ENCODE results near the gene PPT2.

Gene PPT2

DNA sequence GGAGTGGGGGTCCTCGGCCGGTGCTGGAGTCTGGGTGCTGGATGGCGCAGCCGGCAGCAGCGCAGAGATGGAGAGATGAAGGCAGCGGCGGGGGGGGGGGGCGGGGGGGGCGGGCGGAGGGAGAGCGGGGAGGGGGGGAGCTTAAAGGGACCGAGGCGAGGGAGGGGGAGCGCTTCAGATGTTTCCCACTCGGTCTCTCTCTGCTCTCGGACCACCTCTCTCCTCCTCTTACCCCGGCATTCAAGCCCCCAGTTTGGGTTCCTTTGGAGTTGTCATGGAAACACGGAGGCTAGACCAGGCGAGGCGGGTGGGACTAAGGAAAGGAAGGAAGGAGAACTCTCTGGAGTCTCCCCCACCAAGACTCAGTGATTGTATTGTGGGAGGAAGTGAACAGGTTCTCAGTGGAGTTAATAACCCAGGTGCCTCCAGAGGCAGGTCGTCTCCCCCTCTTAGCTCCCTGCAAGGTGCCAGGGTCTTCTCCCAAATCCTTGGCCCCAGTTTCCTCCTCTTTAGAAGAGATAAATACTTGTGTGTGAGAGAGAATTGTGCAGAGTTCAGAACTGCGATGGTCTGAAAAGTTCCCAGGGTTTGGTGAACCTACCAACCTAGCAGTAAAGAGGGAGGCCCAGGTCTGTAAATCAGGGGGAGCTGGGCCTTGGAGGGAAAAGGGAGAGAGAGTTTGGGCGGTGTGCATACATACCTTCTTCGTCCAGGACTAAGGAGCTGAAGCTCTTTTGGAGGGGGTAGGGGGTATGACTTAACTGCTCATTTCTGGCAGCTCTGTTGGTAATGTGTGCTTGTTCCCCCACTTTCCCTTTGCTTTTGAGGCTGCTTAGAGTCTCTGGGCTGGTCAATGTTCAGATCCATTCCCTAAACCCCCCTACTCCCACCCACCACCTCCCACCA lies 1.8 kb upstream of the PPT2 start, which contains the start of gene PRRT1:
TSS of gene PRRT1 (minus strand) at position 77 of the 906 bp plus-strand sequence. CDS start 112 bp downstream, outside the sequence.
- no peak for DNase-seq (ENCODE audit: low read depth, low spot score)

DNA sequence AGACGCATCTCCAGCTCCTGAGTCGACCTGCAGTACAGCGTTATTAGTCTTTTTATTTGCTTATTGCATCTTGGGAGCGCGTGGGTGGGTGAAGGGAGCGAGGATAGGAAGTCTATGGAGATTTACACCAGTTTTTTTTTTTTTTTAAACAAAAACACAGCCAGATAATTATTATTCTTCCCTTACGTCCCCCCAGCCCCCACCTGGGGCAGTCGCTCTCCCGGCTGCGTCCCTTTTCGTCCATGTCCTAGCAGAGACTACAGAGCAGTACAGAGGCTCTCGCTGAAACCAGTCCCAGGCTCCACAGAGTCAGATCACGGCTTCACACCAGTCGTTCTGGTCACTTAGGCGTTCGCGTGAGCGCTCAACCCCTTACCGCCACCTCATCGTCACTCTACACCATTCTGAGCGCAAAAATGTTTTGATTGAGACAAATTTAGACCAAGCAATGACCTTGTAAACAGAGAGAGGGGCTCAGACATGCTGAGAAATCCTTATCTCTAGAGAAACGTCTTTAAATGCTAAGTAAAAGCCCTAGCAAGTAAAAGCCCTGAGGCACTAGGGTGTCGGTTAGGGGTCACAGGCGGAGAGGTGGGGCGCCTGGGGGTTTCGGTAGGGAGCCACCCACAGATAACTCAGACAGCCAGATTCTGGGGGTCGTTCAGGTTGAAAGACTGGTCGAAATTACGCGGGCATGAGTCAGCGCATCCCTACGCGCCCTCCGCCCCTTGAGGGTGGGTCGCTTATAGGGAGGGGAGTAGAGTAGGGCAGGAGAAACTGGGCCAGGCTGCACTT lies 975 bp upstream of the PPT2 start:
- DNase-seq (ENCODE audit: low read depth, low spot score) = no peak

GRCh38 chr6:32154514-32155161 lies 697 bp downstream of the PPT2 start:
- no peak for DNase-seq (ENCODE audit: low read depth, low spot score)

DNA sequence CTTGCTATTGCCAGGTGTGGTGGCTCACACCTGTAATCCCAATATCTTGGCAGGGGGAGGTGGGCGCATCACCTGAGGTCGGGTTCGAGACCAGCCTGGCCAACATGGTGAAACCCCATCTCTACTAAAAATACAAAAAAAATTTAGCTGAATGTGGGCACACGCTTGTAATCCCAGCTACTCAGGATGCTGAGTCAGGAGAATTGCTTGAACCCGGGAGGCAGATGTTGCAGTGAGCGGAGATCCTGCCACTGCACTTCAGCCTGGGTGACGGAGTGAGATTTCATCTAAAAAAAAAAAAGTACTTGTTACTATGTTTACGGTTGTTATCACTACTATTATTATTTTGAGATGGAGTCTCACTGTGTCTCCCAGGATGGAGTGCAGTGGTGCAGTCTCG lies 3.0 kb downstream of the PPT2 start:
- no peak for DNase-seq (ENCODE audit: low read depth, low spot score)

- no peak for DNase-seq (ENCODE audit: low read depth, low spot score)
Observed at GRCh38 chr6:32158052-32158451, 4.1 kb downstream of the PPT2 start.

- no peak for DNase-seq (ENCODE audit: low read depth, low spot score)
Observed at GRCh38 chr6:32163559-32164258, 9.8 kb downstream of the PPT2 start.

DNA sequence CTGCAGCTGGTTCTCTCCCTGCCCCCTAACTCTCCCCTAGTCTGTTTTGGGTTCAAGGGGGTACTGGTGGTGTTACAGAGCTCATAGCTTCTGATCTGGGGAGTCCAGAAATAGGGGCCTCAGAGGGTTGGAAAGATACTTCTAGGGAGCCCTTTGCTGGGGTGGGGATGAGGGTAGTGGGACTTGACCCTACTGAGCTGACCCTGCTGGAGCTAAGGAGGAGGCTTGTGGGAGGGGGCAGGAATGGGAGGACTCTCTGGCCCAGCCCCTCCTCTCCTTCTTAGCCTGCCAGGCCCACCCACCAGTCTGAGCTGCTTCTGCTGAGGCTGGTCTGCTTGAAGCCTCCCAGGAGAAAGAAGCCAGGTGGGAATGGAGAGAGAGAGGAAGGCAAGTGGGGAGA lies 10.4 kb downstream of the PPT2 start, which contains the start of gene EGFL8:
TSS of gene EGFL8 (plus strand) at position 301 of the 400 bp plus-strand sequence. CDS start 1,571 bp downstream, outside the sequence.
- DNase-seq (ENCODE audit: low read depth, low spot score) = no peak

DNA sequence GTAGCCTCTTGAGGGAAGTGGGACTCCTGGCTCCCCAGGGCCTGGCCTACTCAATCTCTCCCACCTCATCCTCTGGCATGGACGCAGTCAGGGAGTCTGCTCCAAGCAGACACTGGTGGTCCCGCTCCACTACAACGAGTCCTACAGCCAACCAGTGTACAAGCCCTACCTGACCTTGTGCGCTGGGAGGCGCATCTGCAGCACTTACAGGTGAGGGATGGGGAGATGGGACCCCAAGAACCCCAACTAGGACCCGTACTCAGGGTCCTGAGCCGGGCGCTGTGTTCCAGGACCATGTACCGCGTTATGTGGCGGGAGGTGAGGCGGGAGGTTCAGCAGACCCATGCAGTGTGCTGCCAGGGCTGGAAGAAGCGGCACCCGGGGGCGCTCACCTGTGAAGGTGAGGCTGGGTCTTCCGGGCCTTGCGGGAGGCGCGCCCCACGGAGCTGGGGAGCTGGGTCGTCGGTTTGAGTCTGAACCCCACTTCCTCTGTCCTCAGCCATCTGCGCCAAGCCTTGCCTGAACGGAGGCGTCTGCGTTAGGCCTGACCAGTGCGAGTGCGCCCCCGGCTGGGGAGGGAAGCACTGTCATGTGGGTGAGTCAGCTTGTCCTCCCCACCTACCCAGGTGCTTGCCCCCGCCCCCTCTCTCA lies 12.6 kb downstream of the PPT2 start:
- no peak for DNase-seq (ENCODE audit: low read depth, low spot score)

DNA sequence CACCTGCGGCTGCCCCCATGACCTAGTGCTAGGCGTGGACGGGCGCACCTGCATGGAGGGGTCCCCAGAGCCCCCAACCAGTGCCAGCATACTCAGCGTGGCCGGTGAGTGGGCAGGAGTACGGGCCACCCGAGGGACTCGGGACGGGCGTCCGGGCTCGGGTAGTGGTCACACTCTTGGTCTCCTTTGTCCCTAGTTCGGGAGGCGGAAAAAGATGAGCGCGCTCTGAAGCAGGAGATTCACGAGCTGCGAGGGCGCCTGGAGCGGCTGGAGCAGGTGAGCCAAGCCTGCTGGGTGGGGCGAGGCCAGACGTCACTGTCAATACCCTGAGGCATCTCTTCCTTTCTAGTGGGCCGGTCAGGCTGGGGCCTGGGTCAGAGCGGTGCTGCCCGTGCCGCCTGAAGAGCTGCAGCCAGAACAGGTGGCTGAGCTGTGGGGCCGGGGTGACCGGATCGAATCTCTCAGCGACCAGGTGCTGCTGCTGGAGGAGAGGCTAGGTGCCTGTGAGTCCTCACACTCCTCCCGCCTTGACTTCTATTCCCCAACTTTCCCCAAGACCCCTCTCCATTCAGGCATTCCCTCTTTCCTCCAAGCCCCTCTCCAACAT lies 13.3 kb downstream of the PPT2 start:
- no peak for DNase-seq (ENCODE audit: low read depth, low spot score)

DNA sequence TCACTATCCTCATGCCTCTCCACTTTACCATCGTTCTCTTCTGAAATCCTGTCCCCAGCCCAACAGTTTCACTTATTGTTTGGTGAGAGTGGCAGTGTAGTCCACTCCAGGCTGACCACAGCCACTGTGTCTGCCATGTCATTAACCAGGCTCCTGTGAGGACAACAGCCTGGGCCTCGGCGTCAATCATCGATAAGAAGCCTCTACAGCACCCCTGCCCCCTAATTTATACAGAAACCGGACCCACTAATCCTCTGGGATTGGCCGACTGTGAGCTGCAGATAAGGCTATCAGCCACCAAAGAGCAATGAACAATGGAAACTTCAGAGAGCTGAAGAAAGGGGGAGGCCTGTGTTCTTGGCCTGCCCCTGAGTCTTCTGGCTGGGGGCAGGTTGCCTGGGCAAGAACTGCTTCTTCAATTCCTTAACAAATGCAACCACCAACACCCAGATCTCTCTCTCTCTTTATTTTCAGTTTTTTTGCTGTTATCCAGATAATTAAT lies 13.9 kb downstream of the PPT2 start:
- no peak for DNase-seq (ENCODE audit: low read depth, low spot score)

GRCh38 chr6:32168350-32168749 lies 14.4 kb downstream of the PPT2 start:
- no peak for DNase-seq (ENCODE audit: low read depth, low spot score)

- no peak for DNase-seq (ENCODE audit: low read depth, low spot score)
Observed at GRCh38 chr6:32168807-32169591, 15.1 kb downstream of the PPT2 start.

DNA sequence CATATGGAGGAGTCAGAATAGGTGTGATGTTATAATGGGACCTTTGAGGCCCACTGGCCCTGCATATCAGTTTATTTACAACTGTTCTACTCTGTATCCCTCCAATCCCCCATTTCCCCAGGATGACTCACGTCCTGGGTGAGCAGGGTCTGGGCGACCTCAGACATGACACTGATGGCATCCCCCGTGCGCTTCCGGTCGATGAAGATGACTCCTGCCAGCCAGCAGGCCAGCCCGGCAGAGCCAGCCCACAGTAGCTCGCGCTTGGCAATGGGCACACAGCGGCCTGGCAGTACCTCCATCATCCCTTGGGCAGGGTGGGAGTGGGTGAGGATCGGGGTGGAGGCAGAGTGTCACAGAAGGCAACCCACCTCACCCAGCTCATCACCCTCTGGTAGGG lies 16.4 kb downstream of the PPT2 start:
- DNase-seq (ENCODE audit: low read depth, low spot score) = no peak

- DNase-seq (ENCODE audit: low read depth, low spot score) = no peak
Observed at GRCh38 chr6:32171234-32171633, 17.3 kb downstream of the PPT2 start.

DNA sequence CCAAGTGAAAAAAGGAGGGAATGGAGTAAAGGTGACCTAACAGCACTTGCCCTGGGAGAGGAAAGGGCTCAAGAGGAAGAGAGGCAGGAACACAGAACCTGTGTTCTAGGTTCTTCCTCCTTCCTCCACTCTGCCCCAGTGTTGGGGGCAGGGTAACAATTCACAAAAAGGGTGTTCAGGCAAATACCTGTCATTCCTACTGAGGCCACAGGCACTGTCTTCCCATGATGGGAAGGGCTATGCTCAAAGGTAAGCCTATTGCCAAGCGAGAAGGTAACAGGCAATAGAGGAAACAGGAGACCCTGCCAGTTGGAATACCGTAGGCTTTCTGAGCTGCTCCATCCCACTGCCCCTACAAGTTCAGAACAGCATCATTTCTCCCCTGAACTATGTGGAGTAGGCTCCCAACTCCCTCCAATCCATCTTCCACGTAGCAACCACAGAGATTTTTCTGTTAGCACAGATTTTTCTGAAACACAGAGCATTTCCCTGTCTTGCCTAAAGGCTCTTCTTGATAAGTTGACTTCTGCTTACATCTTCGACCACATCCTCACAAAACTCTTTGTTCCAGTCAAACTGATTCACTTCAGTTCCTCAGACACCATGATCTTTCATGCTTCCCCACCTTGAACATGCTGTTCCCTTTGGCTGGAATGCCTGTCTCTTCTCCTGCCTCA lies 19.2 kb downstream of the PPT2 start:
- DNase-seq (ENCODE audit: low read depth, low spot score) = no peak

- no peak for DNase-seq (ENCODE audit: low read depth, low spot score)
Observed at GRCh38 chr6:32174416-32174815, 20.5 kb downstream of the PPT2 start.

DNA sequence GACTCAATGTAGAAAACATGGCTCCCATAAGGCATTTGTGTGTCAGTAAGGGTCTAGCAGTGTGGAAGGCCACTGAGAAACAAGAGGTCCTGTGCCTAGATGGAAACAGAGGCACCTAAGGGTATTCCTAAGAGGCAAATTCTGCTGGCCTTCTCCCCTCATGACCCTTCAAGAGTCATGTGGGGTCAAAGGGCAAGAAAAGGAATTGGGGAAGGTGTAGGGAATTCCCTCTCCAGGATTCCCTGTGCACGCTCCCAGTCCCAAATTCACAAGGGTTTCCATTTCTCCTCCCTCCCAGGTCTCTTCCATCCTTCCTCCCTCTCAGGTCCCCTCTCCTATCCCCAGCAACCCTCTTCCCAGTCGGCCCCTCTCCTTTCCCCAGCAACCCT lies 21.4 kb downstream of the PPT2 start:
- no peak for DNase-seq (ENCODE audit: low read depth, low spot score)

DNA sequence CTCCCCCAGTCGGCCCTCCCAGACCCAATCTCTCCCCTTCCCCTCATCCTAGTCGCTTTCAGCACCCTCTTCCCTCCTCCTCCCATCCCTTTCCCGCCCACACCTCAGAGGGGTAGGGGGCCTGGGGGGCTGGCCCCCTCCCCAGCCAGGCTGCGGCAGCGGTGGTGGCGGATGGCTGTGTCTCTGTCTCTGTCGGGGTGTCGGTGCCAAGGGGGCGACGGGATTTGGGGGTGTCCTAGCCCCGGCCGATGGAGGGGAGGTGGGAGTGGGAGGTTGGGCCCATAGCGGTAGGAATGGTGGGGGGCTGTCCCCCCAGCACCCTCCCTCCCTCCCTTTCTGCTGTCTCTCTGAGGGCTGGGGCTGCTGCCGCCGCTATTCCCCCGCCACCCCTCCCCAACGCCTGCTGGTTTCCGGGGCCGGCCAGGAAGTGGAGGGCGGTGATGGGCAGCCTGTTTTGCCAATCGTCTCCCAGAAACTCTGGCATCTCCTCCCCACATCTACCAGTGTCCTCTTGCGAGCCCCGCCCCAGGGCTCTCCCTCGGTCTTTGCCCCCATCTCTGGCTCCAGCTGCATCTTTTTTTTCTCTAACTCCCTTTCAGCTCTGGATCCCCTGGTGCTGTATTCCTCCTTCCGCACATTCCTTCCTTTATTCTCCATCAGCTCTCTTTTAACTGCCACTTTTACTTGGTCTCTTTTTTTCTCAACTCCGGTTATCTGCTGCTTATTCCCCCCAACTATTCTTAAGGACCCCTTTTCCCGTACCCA lies 22.0 kb downstream of the PPT2 start, which contains the start of gene AGPAT1:
TSS of gene AGPAT1 (minus strand) at position 374 of the 765 bp plus-strand sequence. CDS start 4,588 bp downstream, outside the sequence.
- DNase-seq (ENCODE audit: low read depth, low spot score) = peak; percentile 82

Data from brain pericyte (primary cell).